GM15510 (cell line): ENCODE measurements around the gene PAQR5.

Experiments used
- POLR2A ChIP-seq: IDR thresholded peaks from 3 replicates; pipeline ENCODE4 v1.6.1; 2011; ENCODE audit warnings: borderline replicate concordance; ENCODE audit not compliant: insufficient read length; ENCODE audit errors: extremely low read depth

The PAQR5 gene

GRCh38 chr15:69304182-69304545 lies 5.5 kb downstream of the PAQR5 start:
- no peak for TF ChIP-seq POLR2A

DNA sequence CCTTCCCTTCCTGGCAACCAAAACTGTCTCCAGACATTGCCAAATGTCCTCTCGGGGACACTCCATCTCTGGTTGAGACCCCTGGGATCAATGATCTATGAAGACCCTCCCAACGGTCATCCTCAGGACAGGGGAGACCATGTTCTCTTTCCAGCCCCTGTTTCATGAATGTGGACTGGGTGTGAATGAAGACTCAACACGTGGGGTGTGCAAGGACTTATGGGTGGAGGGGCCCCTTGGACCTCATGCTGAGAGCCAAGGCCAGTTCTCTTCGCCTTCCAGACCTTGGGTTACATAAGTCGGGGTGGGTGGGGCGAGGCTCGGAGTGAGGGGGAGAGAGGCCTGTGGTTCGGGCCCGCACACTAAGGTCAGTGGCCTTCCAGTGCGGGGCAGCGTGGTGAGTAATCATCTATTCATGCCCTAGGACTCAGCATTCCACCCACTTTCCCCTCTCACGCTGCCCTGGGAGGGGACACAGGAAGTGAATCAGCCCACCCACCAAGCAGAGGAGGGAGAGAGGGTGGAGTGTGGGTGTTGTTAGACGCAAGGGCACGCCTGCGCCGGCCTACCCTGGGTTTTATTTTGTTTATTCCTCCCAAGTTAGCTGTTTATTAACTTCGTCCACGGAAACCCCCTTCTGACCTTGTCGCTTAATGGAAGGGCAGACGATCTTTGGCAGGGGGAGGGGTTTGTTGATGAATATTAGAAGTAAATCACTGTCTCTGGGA lies 6.7 kb downstream of the PAQR5 start:
- no peak for TF ChIP-seq POLR2A

GRCh38 chr15:69305933-69306568 lies 7.3 kb downstream of the PAQR5 start:
- TF ChIP-seq POLR2A: no peak

DNA sequence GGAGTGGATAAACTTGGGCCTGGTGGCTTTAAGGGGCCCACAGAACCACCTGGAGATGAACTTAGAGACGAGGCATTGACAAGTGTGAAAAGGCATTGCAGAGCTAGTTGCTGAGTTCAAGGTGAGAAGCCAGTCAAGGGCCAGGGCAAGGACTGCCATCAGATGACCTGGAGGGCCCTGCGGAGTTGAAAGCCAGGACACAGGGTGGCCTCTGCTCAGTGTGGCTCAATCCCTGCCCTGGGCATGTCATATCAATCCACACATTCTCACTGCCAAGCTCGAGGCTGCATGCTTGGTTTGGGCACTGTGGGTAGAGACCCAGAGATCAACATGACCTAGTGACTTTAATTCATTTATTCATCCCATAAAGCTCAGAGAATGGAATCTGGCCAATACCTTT lies 9.2 kb downstream of the PAQR5 start:
- no peak for TF ChIP-seq POLR2A

GRCh38 chr15:69308949-69309348 lies 10.2 kb downstream of the PAQR5 start:
- TF ChIP-seq POLR2A: no peak

DNA sequence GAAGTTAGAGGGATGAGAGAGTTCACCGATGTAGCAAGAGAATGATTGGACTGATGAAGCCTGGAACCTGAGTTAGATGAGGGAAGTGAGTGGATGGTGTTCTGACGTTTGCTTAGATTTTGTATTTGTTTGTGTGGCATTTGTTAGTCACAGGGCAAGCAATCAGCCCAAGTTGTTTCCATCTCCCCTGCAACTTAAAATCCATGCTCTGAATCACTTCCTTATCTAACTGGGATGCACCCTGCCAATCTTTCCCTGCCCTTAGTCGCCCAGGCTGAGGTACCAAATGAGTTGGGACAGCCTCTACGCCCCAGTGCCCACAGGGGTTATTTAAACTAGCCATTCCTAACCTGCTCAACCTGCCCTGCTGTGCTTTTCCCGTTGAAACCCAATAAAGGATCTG lies 12.6 kb downstream of the PAQR5 start:
- no peak for TF ChIP-seq POLR2A

GRCh38 chr15:69313432-69314000 lies 14.8 kb downstream of the PAQR5 start:
- no peak for TF ChIP-seq POLR2A

DNA sequence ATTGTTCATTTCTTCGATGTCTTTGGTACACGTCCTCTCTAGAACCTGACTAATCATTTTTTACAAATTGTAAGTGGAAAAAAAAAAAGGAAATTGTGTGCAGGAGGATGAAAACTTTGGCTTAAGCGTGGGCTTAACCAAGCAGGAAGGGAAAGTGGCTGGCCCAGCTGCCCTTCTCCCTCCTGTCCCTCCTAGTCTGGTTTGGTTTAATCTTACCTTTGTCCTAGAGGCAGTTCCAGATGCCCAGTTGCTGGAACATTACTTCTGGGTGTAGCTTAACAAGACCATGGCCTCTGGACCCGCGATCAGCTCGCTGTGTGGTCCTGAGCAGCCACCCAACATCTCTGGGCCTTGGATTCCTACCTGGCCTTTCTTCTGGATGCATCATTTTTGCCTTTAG lies 15.4 kb downstream of the PAQR5 start:
- TF ChIP-seq POLR2A: no peak

GRCh38 chr15:69314736-69315135 lies 16.0 kb downstream of the PAQR5 start:
- TF ChIP-seq POLR2A: no peak

DNA sequence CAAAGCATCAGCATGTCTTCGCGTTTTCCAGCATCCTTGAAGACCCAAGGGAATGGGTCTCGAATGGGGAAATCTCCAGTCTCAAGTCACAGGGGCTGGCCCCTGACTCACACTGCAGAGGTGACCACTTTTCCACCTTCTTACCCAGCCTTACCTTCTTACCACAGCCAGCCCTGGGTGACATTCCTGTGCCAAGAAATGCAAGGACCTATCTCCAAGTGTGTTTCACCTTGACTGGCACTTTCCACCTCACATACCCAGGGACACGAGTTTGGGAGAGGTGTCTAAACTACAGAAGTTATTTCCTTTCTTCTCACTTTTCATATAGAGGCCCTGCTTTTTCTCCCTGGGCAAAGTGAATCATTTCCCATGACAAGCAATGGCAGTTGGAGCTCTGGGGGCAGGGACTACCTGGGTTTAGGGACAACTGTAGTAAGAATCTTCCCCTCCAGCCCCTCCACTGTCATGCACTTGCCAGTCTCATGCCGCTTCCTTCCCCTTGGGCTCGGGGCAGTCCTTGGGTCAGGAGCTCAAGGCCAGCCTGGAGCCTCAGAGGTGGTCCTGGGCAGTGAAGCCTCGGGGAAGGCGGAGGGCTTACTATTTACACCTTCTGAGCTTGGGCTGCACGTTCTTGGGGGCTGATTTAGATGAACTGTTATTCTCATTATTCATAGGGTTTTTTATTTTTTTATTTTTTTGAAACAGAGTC lies 16.8 kb downstream of the PAQR5 start:
- no peak for TF ChIP-seq POLR2A

DNA sequence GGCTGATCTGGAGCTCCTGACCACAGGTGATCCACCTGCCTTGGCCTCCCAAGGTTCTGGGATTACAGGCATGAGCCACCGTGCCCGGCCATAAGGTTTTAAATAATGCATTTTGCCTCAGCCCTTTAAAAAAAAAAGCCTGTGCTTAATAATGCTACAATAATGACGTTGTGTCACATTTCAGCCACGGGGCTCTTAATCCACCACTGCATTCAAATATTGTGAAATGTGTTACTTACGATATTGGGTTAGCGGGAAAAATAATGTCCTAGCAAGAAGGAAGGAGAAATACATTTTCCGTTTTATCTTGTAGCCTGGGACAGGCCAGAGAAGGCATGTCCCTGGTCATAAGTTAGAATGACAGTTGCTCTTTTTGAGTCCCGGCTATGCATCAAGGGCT lies 17.6 kb downstream of the PAQR5 start:
- TF ChIP-seq POLR2A: no peak

- no peak for TF ChIP-seq POLR2A
Measured at GRCh38 chr15:69317392-69317841, 18.7 kb downstream of the PAQR5 start.

DNA sequence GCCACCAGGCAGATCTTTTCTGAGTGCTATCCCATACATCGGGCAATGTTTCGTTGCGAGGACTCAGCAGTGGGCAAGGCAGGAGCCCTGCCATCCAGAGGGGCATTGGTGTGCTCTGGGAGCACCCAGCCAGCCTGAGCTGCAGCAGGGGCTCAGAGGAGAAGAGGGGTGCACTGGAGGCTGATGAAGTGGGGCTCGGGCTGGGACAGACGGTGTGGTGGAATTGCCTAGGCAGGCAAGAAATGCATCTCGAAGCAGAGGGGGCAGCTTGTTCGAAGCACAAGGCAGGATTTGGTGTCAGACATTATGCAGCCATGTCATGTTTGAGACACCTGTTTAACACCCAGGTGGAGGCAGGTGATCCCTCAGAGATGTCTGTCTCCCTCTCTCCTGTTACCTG lies 19.3 kb downstream of the PAQR5 start:
- no peak for TF ChIP-seq POLR2A

GRCh38 chr15:69319384-69320375 lies 21.0 kb downstream of the PAQR5 start:
- TF ChIP-seq POLR2A: no peak
